NCI-H1694 treated with DMSO at 0.1 percent for 48 hours (cell line): Measurements from ENCODE around the gene PHACTR3.

Experiments
- DNase-seq: peaks from one replicate; lab custom pipeline; 2025; lab: John Stamatoyannopoulos, UW

PHACTR3 gene

DNA sequence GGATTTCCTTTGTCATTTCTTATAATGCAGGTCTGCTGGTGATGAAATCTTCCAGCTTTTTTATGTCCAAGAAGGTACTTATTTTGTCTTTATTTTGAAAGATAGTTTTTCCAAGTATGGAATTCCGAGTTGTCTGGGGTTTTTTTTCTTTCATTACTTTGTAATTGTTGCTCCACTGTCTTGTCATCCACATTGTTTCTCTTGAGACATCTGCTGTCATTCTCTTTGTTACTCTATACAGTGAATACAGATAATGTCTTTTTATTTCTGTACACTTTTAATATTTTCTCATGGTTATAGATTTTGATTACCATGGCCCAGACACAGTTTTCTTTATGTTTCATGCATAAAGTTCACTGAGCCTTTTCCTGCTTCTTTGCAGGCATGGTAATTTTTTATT lies 196.0 kb downstream of the PHACTR3 start:
- no peak for DNase-seq

DNA sequence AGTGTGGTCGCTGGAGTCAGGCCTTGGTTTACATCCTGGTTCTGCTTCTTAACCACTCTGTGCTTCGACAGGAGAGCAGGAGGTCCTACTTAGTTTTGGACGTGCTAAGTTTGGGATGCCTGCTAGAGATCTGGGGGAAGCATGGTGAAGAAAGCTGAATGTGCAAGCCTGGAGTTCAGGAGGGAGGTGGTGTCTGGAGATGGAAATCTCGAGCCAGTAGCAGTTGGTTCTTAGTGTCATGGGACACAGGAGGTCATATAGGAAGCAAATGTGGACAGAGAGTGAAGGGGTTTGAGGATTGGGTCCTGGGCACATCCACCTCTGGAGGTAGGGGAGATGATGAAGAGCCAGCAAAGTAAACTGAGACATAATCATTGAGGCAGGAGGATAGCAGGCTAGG lies 197.7 kb downstream of the PHACTR3 start:
- DNase-seq, result no peak

DNA sequence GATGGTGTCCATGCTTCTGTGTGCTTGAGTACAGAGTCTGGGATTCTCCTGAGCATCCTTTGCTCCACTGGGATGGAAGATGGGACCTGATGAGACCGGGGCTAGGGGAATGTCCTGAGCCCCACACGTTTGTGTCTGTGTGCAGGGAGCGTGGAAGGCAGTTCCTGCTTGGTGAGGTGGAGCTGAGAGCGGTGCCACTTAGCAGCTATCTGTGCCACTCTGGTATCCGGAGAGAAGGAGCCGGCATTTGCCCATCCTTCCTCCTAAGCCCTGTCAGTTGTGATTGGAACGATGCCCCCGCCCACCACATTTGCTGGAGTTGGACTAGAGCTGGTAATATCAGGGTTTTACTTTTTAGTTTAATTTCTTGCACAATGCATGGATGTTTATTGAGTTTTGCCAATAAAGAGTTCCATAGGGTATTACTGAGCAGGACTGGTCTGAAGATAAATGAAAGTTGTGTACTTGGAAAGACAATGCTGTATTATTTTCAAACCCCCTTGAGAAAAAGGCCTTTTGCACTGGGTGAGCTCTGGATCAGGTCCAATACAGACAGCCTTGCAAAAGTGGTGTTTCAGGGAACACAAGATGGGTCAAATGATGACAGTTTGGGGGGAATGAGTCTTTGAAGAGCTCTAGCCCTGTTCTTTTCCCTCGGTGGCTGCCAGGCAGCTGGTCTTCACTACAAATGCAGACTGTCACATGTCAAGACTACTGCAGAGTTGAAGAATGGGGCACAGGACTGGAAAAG lies 198.3 kb downstream of the PHACTR3 start:
- DNase-seq, result no peak

DNA sequence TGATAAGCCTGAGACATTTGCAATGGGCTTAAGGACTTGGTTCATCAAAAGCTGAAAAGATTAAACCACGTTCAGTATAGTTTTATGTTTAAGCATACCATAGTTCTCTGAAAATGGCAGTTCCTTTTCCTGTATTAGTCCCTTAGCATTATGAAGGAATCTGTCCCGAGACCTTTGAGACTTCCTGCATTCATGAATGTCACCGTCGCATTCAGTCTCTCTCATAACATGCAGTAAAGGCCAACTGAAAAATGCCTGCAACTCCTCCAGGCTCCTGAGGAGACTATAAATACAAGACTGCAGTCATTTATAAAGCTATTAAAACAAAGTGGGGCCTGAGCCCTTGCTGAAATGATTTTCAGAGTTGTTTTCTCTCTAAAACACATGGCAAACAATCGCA lies 200.0 kb downstream of the PHACTR3 start:
- DNase-seq, result no peak

DNA sequence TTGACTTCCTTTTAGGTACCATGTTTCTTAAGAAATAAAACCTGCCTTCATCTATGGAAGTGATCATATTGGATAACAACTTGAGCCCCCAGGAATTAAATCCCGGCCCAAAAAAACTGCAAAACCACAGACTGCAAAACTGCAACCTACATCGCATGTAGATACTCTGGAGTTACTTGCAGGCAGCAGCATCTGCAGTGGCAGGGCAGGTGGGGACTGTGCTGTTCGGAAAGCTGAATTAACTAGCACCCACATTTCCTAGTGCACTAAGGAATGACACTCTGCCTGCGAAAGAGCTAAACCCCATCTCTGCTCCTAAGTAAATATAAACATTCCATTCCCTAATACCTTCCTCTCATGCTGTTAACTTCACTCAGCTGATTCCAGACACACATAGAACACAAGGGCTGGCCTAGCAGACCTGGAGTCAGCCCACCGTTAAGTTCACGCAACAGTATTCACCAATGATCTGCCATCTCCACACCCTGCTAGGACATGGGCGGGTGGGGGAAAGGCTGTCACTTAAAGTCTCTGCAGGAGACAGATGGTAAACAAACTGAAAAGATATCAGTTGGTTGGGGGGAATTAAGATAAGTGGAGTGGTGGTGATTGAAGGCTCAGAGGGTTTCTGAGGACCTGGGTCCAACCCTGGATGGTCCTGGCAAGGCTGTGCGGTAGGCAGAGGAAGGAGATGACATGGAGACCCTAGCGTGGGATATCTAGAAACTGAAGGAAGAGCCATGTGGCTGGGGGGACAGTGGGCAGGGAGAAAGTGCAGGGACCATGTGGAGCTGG lies 200.7 kb downstream of the PHACTR3 start:
- DNase-seq, result no peak

DNA sequence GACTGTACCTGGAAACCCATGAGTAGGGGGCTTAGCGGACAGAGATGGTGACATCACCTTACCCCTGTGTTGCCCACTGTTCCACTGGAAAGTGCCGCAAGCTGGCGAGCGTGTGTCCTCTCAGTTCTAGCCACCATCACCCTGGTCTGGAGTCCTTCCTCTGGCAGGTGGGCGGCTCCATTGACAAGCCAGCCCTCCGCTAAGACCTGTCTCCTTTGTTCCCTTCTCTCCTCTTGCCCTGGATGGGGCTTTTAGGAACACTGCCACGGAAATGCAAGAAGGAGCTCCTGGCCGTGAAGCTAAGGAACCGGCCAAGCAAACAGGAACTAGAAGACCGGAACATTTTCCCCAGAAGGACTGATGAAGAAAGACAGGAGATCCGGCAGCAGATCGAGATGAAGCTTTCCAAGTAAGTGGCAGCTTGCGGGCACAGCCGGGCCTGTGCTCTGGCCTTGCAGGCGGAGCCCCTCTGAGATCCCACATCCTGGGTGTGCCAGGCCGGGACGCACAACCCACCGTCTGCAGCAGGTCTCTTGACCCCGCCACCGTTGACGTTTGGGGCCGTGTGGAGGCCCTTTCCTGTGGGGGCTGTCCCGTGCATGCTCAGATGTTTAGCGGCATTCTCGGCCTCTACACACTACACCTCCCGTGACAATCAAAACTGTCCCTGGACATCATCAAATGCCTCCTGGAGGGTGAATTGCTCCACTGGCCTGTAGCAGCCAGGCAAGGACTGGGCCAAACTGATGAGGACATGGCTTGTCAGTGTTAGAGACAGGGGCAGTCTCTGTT lies 201.6 kb downstream of the PHACTR3 start:
- DNase-seq, result no peak

DNA sequence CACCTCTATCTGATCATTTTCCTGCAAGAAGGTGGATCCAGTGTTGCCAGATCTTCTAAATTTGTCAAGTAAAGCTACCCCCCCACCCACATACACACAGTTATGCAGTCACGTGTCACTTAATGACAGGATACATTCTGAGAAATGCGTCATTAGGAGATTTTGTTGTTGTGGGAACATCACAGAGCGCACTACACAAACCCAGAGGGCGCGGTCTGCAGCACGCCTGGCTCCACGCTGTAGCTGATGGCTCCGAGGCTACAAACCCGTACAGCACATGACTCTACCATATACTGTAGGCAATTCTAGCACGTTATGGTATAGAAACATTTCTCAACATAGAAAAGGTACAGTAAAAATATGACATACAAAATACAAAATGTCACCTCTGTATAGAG lies 202.2 kb downstream of the PHACTR3 start:
- no peak for DNase-seq

DNA sequence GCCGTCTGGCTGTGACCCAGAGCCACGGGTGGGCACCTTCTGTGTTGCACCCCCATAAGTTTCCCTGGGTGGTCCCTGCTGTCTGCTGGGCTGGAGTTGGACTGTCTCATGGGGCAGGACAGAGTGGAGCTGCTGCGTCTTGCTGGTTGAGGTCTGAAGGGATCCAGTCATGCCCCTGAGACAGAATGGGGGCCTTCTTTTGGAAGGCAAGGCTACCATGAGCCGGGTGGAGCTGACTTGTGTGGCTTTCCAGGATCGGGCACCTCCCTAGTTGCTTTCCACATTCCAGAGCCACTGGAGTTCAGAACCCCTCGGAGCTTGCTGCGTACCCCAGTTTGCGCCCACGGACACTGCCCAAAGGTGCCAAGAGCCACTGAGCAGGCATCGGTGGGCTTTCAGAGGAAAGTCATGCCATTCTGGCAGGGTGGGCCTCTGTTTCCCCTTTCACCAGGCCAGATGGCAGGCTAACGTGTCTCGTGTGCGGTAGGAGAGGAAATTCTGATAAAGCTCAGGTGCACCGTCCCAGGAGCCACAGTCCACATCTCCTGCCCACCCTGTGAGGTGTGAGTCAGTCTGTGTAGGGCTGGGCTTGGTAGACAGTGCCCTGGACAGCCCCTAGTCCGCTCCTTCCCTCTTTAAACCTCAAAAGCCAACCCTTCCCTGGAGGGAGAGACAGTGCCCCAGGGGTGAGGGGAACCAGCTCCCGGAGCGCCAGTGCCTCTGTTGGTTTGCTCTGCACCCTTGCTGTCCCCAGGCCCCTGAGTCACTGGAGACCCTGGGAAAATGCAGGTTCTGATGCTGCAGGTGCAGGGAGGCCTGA lies 203.8 kb downstream of the PHACTR3 start:
- no peak for DNase-seq

DNA sequence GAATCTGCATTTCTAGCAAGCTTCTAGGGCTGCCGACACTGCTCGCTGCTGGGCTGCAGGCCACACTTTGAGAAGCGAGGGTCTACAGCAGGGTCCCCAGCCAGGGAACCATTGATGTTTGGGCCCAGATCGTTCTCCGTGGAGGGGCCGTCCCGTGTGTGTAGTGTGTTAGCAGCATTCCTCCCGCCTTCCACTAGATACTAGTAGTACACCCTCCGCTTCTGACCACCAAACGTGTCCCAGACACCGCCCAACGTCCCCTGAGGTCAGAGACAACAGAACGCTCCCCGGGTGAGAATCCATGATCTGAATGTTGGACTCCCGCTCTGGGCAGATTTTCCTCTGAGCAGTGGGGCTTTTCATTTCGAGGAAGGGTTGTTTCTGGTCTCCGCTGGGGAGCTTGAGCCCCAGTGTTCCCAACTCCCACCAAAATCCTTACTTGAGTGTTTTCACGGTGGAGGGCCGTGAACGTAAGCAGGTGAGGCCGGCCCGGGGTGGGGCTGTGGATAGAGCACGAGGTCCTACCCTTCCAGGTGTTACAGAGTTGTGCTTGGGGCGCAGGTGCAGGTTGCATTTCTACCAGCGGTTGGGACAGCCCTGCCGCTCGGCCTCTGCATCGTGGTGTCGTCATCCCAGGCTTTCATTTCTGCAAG lies 204.5 kb downstream of the PHACTR3 start:
- DNase-seq, result no peak

DNA sequence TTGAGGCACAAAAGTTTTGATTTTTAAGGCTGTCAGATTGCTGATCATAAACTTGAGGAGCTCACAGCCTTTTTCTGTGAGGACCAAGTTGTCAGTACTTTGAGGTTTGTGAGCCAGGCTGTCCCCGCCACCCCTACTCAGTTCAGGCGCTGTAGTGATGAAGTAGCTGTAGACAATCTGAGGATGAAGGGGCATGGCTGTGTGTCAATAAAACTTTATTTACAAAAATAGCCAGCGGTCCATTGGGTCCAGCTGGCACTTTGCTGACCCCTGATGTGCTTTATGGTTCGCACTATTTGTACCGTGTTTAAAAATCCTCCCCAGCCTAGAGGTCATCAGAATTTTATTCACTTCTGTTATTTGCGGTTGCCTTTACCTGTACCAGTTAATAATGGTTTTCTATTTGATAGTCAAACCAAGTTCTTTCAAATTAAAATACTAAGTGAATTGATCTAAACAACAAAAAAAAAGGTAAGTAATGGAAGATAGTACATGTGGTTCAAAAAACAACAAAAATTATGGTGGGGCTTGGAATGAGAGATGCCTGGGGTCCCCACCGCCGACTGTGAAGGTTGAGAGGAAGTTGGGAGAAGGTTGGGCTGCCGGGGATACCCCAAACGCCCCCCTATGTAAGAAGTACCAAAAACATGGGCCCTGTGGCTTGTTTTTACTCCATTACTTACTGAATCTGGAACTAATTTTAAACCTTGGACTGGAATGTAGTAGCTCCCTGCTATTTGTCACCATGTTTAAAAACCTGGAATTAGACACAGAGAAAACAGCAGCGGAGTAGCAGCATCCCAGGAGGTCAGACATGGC lies 205.5 kb downstream of the PHACTR3 start:
- no peak for DNase-seq

DNA sequence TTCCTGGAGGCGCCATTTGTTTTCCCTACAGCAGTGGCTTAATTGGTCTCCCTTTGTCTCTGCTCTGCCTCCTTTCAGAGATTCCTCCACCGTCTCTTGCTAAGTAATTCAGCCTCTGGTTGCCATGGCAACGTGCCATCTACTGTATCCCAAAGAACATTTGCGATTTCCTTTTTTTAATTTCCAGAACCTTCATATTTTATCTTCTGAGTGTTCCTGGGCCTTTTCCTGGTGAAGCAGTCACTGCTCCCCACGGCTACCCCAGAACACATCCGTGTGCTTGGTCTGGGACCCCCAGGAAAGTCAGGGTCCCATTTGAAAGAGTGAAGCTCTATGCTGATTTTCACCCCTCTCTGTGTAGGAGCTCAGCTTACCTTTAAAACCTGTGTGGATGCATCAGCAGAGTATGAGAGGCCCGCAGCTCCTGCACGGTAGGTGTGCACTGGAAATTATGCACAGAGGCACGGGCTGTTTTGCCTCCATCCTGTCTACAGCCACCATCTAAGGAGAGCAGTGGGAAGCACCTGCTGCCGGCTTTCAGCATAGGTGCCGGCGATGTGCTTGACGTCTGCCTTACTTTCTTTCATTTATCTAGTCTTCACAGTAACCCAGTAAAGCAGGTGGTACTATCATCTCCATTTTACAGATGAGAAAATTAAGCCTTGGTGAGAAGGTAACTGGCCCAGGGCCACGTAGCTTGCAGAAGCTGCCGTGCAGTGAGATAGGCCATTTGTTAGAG lies 206.3 kb downstream of the PHACTR3 start:
- no peak for DNase-seq

DNA sequence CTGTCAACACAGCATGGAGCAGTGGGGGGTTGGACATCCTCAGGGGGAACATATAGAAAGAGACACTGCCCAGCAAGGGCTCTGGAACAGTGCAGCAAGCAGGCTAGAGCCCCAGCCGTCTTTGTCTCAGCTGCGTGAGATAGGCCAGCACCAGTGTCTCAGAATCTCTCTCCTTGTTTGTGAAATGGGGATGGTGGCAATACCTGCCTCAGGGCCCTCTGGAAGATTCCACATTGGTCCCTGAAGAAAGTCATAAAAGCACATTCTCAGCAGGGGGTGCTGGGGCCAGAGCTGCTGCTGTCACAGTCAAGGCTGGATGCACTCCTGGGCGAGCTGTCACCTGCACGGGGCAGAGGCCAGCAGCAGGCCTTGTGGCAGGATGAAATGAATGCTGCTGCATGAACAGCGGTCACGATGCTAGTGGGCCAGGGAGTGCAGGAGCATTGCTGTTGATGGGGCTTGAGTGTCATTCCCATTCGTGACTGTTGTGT lies 207.4 kb downstream of the PHACTR3 start:
- no peak for DNase-seq

DNA sequence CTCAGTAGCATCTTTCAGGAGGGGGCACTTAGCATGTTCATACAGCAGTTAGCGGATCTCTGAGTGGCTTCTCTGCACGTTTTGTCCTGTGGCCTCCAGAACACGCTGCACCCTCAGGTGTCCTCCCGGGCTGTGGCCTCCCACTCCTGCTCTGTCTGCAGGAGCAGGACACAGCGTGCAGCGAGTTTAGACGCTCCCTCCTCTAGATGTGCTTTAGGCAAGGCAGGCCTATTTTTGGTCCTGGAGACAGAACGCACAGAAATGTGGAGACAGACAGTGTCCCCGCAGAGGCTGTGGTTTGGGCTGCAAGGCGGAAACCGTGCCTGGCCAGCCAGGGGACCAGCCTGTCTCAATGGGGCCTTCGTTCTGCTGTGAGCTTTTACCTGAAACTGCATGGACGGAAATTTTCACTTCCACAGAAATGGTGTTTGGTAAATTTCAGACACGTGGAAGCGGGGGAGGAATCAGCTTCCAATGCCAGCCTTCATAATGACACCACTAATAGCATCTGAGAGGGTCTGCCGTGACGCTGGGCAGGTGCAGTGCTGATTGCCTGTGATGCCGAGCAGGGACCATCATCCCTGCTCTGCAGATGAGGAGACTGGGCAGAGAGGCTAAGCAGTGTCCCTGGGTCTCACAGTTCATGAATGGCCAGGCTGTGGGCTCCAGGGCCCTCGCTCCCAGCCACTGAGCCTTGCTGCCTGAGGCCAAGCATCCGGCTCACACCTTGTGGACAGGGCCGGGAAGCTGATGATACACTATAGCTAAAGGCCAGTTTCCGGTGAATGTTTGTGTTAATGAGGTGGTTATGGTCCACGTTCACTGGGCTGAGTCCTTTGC lies 208.2 kb downstream of the PHACTR3 start:
- no peak for DNase-seq

DNA sequence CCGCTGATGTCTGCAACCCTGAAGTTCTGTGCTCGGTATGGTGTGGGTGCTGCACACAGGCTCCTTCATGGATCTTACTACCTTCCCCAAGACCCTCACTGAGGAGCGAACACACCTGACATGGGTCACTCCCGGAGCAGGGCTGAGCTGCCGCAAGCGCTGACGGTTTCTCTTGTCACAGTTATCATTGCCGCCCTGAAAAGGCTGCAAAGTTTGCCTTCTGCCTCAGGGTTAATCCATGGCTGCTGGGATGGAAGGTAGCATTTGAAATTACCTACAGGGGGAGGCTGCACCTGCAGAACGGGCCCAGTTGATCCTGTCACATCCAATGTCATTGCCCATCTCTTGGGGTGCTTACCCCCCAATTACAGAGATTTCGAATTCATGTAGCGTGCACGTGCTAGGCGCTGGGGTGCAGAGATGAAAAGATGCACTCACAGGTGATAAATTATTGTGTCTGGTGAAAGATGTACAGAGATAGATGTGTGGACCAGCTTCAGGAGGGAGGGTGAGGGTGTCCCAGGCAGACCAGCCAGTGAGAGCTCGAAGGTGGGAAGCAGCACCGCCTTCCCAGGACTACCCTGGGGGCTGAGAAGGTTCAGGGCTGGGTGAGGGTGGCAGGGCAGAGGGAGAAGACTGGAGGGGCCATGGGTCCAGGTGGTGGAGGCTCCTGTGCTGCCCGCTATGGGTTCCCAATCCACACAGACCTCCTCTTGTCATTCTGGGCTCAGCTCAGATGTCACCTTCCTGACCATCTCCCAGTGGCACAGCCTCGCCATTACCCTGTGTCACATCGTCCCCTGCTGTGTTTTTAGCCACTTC lies 209.0 kb downstream of the PHACTR3 start:
- no peak for DNase-seq

DNA sequence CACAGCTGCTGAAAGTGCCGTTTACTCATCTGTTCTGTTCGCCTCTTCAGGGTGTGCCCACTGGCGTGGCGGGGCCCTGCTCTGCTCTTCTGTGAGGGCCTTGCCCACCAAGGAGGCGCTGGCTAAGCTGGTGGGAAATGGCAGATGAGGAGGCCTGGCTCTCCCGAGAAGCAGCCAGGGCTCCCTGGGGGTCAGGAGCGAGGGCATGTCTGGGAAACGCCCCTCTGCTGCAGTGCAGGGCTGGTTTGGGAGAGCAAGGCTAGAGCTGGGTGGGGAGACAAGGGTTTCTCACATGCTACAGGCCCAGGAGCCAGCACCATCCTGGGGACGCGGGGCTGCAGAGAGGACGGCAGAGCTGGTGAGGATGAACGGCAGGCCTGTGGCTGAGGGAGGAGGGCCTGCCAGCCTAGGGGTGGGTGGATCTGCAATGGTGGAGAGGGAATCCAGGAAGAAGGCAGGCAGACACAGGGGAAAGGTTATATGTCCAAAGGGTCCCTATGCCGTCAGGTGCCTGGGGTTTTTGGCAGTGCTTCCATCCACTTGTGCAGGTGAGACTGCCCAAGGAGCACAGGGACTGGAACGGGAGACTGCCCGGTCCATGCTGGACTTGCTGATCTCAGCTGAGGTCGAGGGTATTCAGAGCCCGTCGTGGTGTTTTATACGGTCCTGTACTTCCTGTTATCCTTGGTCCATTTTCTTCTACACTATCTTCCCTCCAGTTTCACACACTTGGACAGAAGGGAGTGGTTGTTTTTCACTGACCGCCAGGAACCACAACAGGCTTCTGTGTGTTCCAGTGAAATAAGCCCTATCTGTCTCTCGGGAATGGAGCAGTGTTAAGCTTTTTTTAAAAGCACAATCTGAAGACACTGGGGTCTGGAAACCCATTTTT lies 209.9 kb downstream of the PHACTR3 start:
- DNase-seq, result no peak

DNA sequence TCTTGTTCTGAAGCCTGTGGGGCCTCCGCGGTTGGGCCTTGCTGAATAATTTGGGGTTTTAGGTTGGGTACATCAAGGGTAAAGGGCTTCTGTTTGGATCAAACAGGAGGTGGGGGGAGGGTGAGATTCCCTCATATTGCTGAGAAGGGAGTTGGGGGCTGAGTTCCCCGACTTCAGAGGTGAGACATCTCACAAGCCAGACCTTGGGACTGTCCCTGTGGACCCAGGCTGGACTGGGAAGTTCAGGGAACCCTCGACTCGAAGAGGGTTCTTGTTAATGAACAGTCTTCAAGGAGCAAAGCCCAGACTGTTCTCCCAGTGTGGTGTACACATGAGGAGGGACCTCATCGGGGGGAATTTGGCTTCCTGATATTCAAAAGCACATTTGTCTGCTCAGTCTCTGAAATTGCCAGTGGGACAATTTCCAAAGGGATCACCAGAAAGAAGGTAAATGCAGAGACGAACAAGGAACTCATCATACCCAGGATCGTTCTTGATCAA lies 210.6 kb downstream of the PHACTR3 start:
- no peak for DNase-seq
